Aorta (tissue), 5 donors: ENCODE data around the gene SEPTIN8. TPM values are rescaled to one million over a fixed set of nuclear protein-coding genes. Genes with fewer than 3 reads are reported as not detected.
A peak's percentile ranks its signal among the peaks of the same experiment; 100 is the strongest.

Experiments
- ATAC-seq: fragments of 200-7000 bp; cut with Tn5 transposase; one replicate; pipeline ENCODE4 v1.9.1; 2022; ENCODE audit warnings: moderate library complexity; ENCODE audit not compliant: low FRiP score
- DNase-seq, 2 donors: peaks; one replicate each; pipeline ENCODE4 v3.0.0-alpha.2; 2020
- H3K27ac ChIP-seq, 2 donors: one replicate each; pipeline ENCODE4 v1.5.1; 2013; ENCODE audit warnings: low read length in 2 of 2, mild to moderate bottlenecking in 2 of 2, moderate library complexity in 2 of 2, control low read depth in 1 of 2, inconsistent platforms in 1 of 2, low read depth in 1 of 2
- H3K27me3 ChIP-seq, 2 donors: one replicate each; pipeline ENCODE4 v1.6.1; 2013; ENCODE audit warnings: control low read depth in 1 of 2, low read length in 1 of 2, mild to moderate bottlenecking in 1 of 2, moderate library complexity in 1 of 2; ENCODE audit not compliant: insufficient read depth in 2 of 2, control insufficient read depth in 1 of 2
- H3K36me3 ChIP-seq, 2 donors: one replicate each; pipeline ENCODE4 v1.6.1; 2013; ENCODE audit warnings: control low read depth in 1 of 2, low read length in 1 of 2, mild to moderate bottlenecking in 1 of 2; ENCODE audit not compliant: insufficient read depth in 2 of 2, control insufficient read depth in 1 of 2
- H3K4me1 ChIP-seq, 2 donors: one replicate each; pipeline ENCODE4 v1.6.1; 2013; ENCODE audit warnings: low read length in 2 of 2, control low read depth in 1 of 2, mild to moderate bottlenecking in 1 of 2, moderate library complexity in 1 of 2; ENCODE audit not compliant: insufficient read depth in 2 of 2, control insufficient read depth in 1 of 2
- H3K4me3 ChIP-seq, 2 donors: one replicate each; pipeline ENCODE4 v1.5.1; 2013; ENCODE audit warnings: low read length in 2 of 2, control low read depth in 1 of 2, mild to moderate bottlenecking in 1 of 2
- H3K9me3 ChIP-seq: one replicate; pipeline ENCODE4 v1.6.1; 2013; ENCODE audit warnings: mild to moderate bottlenecking, low read length; ENCODE audit not compliant: control insufficient read depth
- WGBS, 2 donors: extraction: QIAGEN DNeasy Blood & Tissue Kit; methylation state at CpG; one replicate each; pipeline ENCODE4 v1.1.7; 2013; 5-methylcytosine and 5-hydroxymethylcytosine counted together
- intact Hi-C, 2 donors: fragments of 100-400 bp; cut with DNase I; formaldehyde crosslinking; loops; one replicate each; pipeline versions ENCODE4 v1.14.2 to v1.15.0; 2022
- polyA plus RNA-seq, 2 donors: library from polyadenylated mRNA; stranded (reverse); fragments of 200-250 nt; gene quantifications; one replicate each; pipeline ENCODE4 v1.2.3, GENCODE V29; 2013
- total RNA-seq, 2 donors: library from RNA; stranded (reverse); fragmentation: NEBNext Ultra II Directional; extraction: Animal tissue kit (Norgen Biotek cat#: 25700); gene quantifications; one replicate each; pipeline ENCODE4 v1.2.1, GENCODE V29; 2021
- donor health status: healthy with polysubstance abuse.
- donor health status: Bipolar disorder and iron deficiency.
- donor health status: DM: no; HTN: no; CAD: no.
- donor health status: DM: no; HTN: no; CAD: no.
- donor health status: DM: yes; HTN: yes; CAD: no.

Gene SEPTIN8
- total and polyA plus RNA-seq, 4 donors: 48.6 to 103 (median 57.5) TPM

- no peak for ATAC-seq
- 88 to 94% methylated on average over 1 of the region's 1 CpG for WGBS, 2 donors
- Histone ChIP-seq H3K4me3 (no peak overlapping the region), H3K4me1 (no peaks in the 10 kb centered on the region), H3K27me3 (no peaks in the 10 kb centered on the region), H3K36me3 (no peaks in the 10 kb centered on the region), H3K9me3 (no peaks in the 10 kb centered on the region), H3K27ac (no peak overlapping the region)
- intact Hi-C loops: loop anchor here in 1 of 2 donors (5.0 kb wide), 1 partner anchor 70 kb away; no protein-coding TSS in a partner anchor
- no peak for DNase-seq
Measured at GRCh38 chr5:132752581-132753125, 24.4 kb downstream of the SEPTIN8 start.

- Histone ChIP-seq H3K27ac (no peak overlapping the region), H3K4me3 (no peak overlapping the region), H3K9me3 (no peaks in the 10 kb centered on the region), H3K36me3 (no peaks in the 10 kb centered on the region), H3K4me1 (no peaks in the 10 kb centered on the region), H3K27me3 (no peaks in the 10 kb centered on the region)
- ATAC-seq: no peak
- DNase-seq: no peak
- intact Hi-C loops: loop anchor here in 1 of 2 donors (5.0 kb wide), 1 partner anchor 70 kb away; no protein-coding TSS in a partner anchor
- 93 to 96% methylated on average over 5 of the region's 5 CpGs for WGBS, 2 donors
Measured at GRCh38 chr5:132751971-132752580, 25.0 kb downstream of the SEPTIN8 start.

GRCh38 chr5:132751444-132751843 is 25.6 kb downstream of the SEPTIN8 start:
- Histone ChIP-seq H3K27me3 (no peaks in the 10 kb centered on the region), H3K27ac (no peak overlapping the region), H3K36me3 (no peaks in the 10 kb centered on the region), H3K4me1 (no peaks in the 10 kb centered on the region), H3K9me3 (no peaks in the 10 kb centered on the region), H3K4me3 (no peak overlapping the region)
- DNase-seq (peak in 1 of 2 donors; percentile 76), ATAC-seq (peak; percentile 42)
- intact Hi-C loops: loop anchor here in 1 of 2 donors (5.0 kb wide), 1 partner anchor 71 kb away; no protein-coding TSS in a partner anchor
- 73 to 77% methylated on average over 7 of the region's 7 CpGs for WGBS, 2 donors

- WGBS, 2 donors: 82 to 83% methylated on average over 10 of the region's 10 CpGs
- Histone ChIP-seq H3K4me1 (no peaks in the 10 kb centered on the region), H3K4me3 (no peak overlapping the region), H3K27me3 (no peaks in the 10 kb centered on the region), H3K27ac (no peak overlapping the region), H3K36me3 (no peaks in the 10 kb centered on the region), H3K9me3 (no peaks in the 10 kb centered on the region)
- no peak for ATAC-seq
- intact Hi-C loops: loop anchor here in 1 of 2 donors (5.0 kb wide), 1 partner anchor 72 kb away; no protein-coding TSS in a partner anchor
- no peak for DNase-seq
Measured at GRCh38 chr5:132750471-132751230, 26.4 kb downstream of the SEPTIN8 start.

GRCh38 chr5:132749506-132749905 is 27.5 kb downstream of the SEPTIN8 start:
- no peak for DNase-seq
- H3K9me3 ChIP-seq: no peaks in the 10 kb centered on the region
- 92 to 95% methylated on average over 2 of the region's 2 CpGs for WGBS, 2 donors
- H3K36me3 ChIP-seq: no peaks in the 10 kb centered on the region
- no peak for ATAC-seq
- no peak overlapping the region for H3K27ac ChIP-seq
- no peaks in the 10 kb centered on the region for H3K4me1 ChIP-seq
- intact Hi-C loops: no loop called here
- H3K4me3 ChIP-seq: no peak overlapping the region
- H3K27me3 ChIP-seq: no peaks in the 10 kb centered on the region

- Histone ChIP-seq H3K36me3 (no peaks in the 10 kb centered on the region), H3K27ac (no peak overlapping the region), H3K9me3 (no peaks in the 10 kb centered on the region), H3K27me3 (no peaks in the 10 kb centered on the region), H3K4me3 (no peak overlapping the region), H3K4me1 (no peaks in the 10 kb centered on the region)
- ATAC-seq: no peak
- WGBS, 2 donors: 91 to 93% methylated on average over 10 of the region's 10 CpGs
- intact Hi-C loops: no loop called here
- no peak for DNase-seq
Measured at GRCh38 chr5:132748522-132749000, 28.5 kb downstream of the SEPTIN8 start.

- ATAC-seq (no peak), DNase-seq (no peak)
- Histone ChIP-seq H3K36me3 (no peaks in the 10 kb centered on the region), H3K4me3 (no peak overlapping the region), H3K4me1 (no peaks in the 10 kb centered on the region), H3K9me3 (no peaks in the 10 kb centered on the region), H3K27ac (no peak overlapping the region), H3K27me3 (no peaks in the 10 kb centered on the region)
- intact Hi-C loops: no loop called here
- WGBS, 2 donors: 43 to 47% methylated on average over 45 to 76 of the region's 76 CpGs
Measured at GRCh38 chr5:132747616-132748440, 29.2 kb downstream of the SEPTIN8 start.

GRCh38 chr5:132746954-132747615 is 30.0 kb downstream of the SEPTIN8 start, which contains the start of gene CCNI2:
Gene CCNI2, plus strand, starts transcription at chr5:132747426. Its CDS starts 70 bp downstream, at chr5:132747496.
- intact Hi-C loops: no loop called here
- Histone ChIP-seq H3K4me3 (no peak within 1 kb of the TSS), H3K9me3 (no peaks in the 10 kb centered on the region), H3K27me3 (no peaks in the 10 kb centered on the region), H3K27ac (no peak within 1 kb of the TSS), H3K4me1 (no peaks in the 10 kb centered on the region), H3K36me3 (no peaks in the 10 kb centered on the region)
- WGBS, 2 donors: 2% methylated on average over 45 to 59 of the region's 59 CpGs
- peak; percentile 49 for ATAC-seq
- peak in 1 of 2 donors; percentile 60 for DNase-seq
